Stimulated activated memory B cell treated with anti-CD40 and anti-IgM and Interleukin-4, amounts not matched to agents 10 μg/mL and 1 μg/mL and 100 μg/mL, for 72 hours (primary cell): ENCODE data around the gene RSAD1.
A peak's percentile ranks its signal among the peaks of the same experiment; 100 is the strongest.

Experiments used
- ATAC-seq: fragments of 150-1000 bp; cut with Tn5 transposase; 2 replicates; pipeline ENCODE4 v1.10.0; 2021
- H3K27ac Mint-ChIP-seq: one replicate; pipeline ENCODE4 v1.8.0; 2022; ENCODE audit warnings: mild to moderate bottlenecking, mixed read lengths
- H3K27me3 Mint-ChIP-seq: one replicate; pipeline ENCODE4 v1.8.0; 2022; ENCODE audit warnings: mixed read lengths
- H3K36me3 Mint-ChIP-seq: one replicate; pipeline ENCODE4 v1.8.0; 2022; ENCODE audit warnings: mixed read lengths
- H3K4me1 Mint-ChIP-seq: one replicate; pipeline ENCODE4 v1.8.0; 2022; ENCODE audit warnings: mixed read lengths
- H3K4me3 Mint-ChIP-seq: one replicate; pipeline ENCODE4 v1.8.0; 2022; ENCODE audit warnings: mild to moderate bottlenecking, moderate library complexity, mixed read lengths
- H3K9me3 Mint-ChIP-seq: one replicate; pipeline ENCODE4 v1.8.0; 2022; ENCODE audit warnings: mixed read lengths

Gene RSAD1

GRCh38 chr17:50511058-50511457, 32.4 kb downstream of the RSAD1 start:
- Mint-ChIP-seq H3K4me3 (no peak overlapping the region), H3K36me3 (no peaks in the 10 kb centered on the region), H3K4me1 (peaks cover 20% of the 10 kb centered on the region), H3K27me3 (peaks cover 26% of the 10 kb centered on the region), H3K27ac (no peak overlapping the region), H3K9me3 (no peaks in the 10 kb centered on the region)
- peak; percentile 65 for ATAC-seq

- Mint-ChIP-seq H3K4me1 (peaks cover 18% of the 10 kb centered on the region), H3K36me3 (no peaks in the 10 kb centered on the region), H3K9me3 (no peaks in the 10 kb centered on the region), H3K27me3 (peaks cover 24% of the 10 kb centered on the region), H3K27ac (no peak overlapping the region), H3K4me3 (no peak overlapping the region)
- no peak for ATAC-seq
Measured at GRCh38 chr17:50513495-50513894, 34.8 kb downstream of the RSAD1 start.

- peaks cover 11% of the 10 kb centered on the region for H3K4me1 Mint-ChIP-seq
- no peaks in the 10 kb centered on the region for H3K36me3 Mint-ChIP-seq
- H3K4me3 Mint-ChIP-seq: no peak overlapping the region
- peaks cover 17% of the 10 kb centered on the region for H3K27me3 Mint-ChIP-seq
- H3K9me3 Mint-ChIP-seq: no peaks in the 10 kb centered on the region
- no peak for ATAC-seq
- H3K27ac Mint-ChIP-seq: no peak overlapping the region
Measured at GRCh38 chr17:50514388-50514787, 35.7 kb downstream of the RSAD1 start.

GRCh38 chr17:50514936-50515702, 36.5 kb downstream of the RSAD1 start:
- Mint-ChIP-seq H3K4me1 (peaks cover 11% of the 10 kb centered on the region), H3K4me3 (no peak overlapping the region), H3K9me3 (no peaks in the 10 kb centered on the region), H3K36me3 (no peaks in the 10 kb centered on the region), H3K27ac (no peak overlapping the region), H3K27me3 (peaks cover 17% of the 10 kb centered on the region)
- ATAC-seq: no peak

- H3K9me3 Mint-ChIP-seq: no peaks in the 10 kb centered on the region
- peaks cover 8% of the 10 kb centered on the region for H3K27me3 Mint-ChIP-seq
- no peak for ATAC-seq
- no peak overlapping the region for H3K27ac Mint-ChIP-seq
- peaks cover under 1% of the 10 kb centered on the region for H3K4me1 Mint-ChIP-seq
- no peak overlapping the region for H3K4me3 Mint-ChIP-seq
- H3K36me3 Mint-ChIP-seq: no peaks in the 10 kb centered on the region
Measured at GRCh38 chr17:50517011-50517410, 38.4 kb downstream of the RSAD1 start.

GRCh38 chr17:50517504-50518383, 39.1 kb downstream of the RSAD1 start:
- no peak for ATAC-seq
- Mint-ChIP-seq H3K27ac (no peak overlapping the region), H3K36me3 (no peaks in the 10 kb centered on the region), H3K27me3 (peaks cover under 1% of the 10 kb centered on the region), H3K4me3 (no peak overlapping the region), H3K4me1 (no peaks in the 10 kb centered on the region), H3K9me3 (no peaks in the 10 kb centered on the region)

GRCh38 chr17:50518384-50519023, 39.8 kb downstream of the RSAD1 start:
- Mint-ChIP-seq H3K27me3 (no peaks in the 10 kb centered on the region), H3K36me3 (no peaks in the 10 kb centered on the region), H3K4me1 (no peaks in the 10 kb centered on the region), H3K4me3 (no peak overlapping the region), H3K9me3 (no peaks in the 10 kb centered on the region), H3K27ac (no peak overlapping the region)
- ATAC-seq: no peak

GRCh38 chr17:50519141-50519834, 40.6 kb downstream of the RSAD1 start:
- Mint-ChIP-seq H3K36me3 (no peaks in the 10 kb centered on the region), H3K27ac (no peak overlapping the region), H3K4me1 (no peaks in the 10 kb centered on the region), H3K4me3 (no peak overlapping the region), H3K27me3 (no peaks in the 10 kb centered on the region), H3K9me3 (no peaks in the 10 kb centered on the region)
- ATAC-seq: no peak

GRCh38 chr17:50520483-50520882, 41.8 kb downstream of the RSAD1 start:
- Mint-ChIP-seq H3K27ac (no peak overlapping the region), H3K9me3 (no peaks in the 10 kb centered on the region), H3K36me3 (no peaks in the 10 kb centered on the region), H3K27me3 (no peaks in the 10 kb centered on the region), H3K4me3 (no peak overlapping the region), H3K4me1 (no peaks in the 10 kb centered on the region)
- no peak for ATAC-seq

- Mint-ChIP-seq H3K4me1 (no peaks in the 10 kb centered on the region), H3K4me3 (no peak overlapping the region), H3K36me3 (no peaks in the 10 kb centered on the region), H3K9me3 (no peaks in the 10 kb centered on the region), H3K27ac (no peak overlapping the region), H3K27me3 (no peaks in the 10 kb centered on the region)
- ATAC-seq: no peak
Measured at GRCh38 chr17:50521514-50521913, 42.9 kb downstream of the RSAD1 start.

- Mint-ChIP-seq H3K4me3 (no peak overlapping the region), H3K27ac (no peak overlapping the region), H3K4me1 (no peaks in the 10 kb centered on the region), H3K9me3 (no peaks in the 10 kb centered on the region), H3K36me3 (no peaks in the 10 kb centered on the region), H3K27me3 (peaks cover 2% of the 10 kb centered on the region)
- ATAC-seq: no peak
Measured at GRCh38 chr17:50522766-50523165, 44.1 kb downstream of the RSAD1 start.

GRCh38 chr17:50523208-50523607, 44.5 kb downstream of the RSAD1 start:
- H3K9me3 Mint-ChIP-seq: no peaks in the 10 kb centered on the region
- no peak for ATAC-seq
- H3K36me3 Mint-ChIP-seq: no peaks in the 10 kb centered on the region
- H3K4me1 Mint-ChIP-seq: no peaks in the 10 kb centered on the region
- H3K27ac Mint-ChIP-seq: no peak overlapping the region
- no peak overlapping the region for H3K4me3 Mint-ChIP-seq
- H3K27me3 Mint-ChIP-seq: peaks cover 6% of the 10 kb centered on the region

GRCh38 chr17:50524838-50525237, 46.2 kb downstream of the RSAD1 start:
- Mint-ChIP-seq H3K36me3 (no peaks in the 10 kb centered on the region), H3K4me1 (no peaks in the 10 kb centered on the region)
- no peak for ATAC-seq

GRCh38 chr17:50527155-50527762, 48.6 kb downstream of the RSAD1 start:
- Mint-ChIP-seq H3K4me3 (no peak overlapping the region), H3K27ac (no peak overlapping the region), H3K4me1 (no peaks in the 10 kb centered on the region), H3K9me3 (no peaks in the 10 kb centered on the region), H3K27me3 (peaks cover 45% of the 10 kb centered on the region), H3K36me3 (no peaks in the 10 kb centered on the region)
- ATAC-seq: no peak

More at GRCh38 chr17:50524838-50525237, 46.2 kb downstream of the RSAD1 start:
- H3K27me3 Mint-ChIP-seq: peaks cover 22% of the 10 kb centered on the region
- H3K9me3 Mint-ChIP-seq: no peaks in the 10 kb centered on the region
- no peak overlapping the region for H3K4me3 Mint-ChIP-seq
- H3K27ac Mint-ChIP-seq: no peak overlapping the region
